Liver (tissue), 3 donors: Measurements from ENCODE around the gene S100A12.
"Not testable (repeated sequence)": the region's sequence is repeated elsewhere in the genome, so short reads cannot be mapped to it uniquely, and the experiment has no call there.

ENCODE experiments used
- EGR1 ChIP-seq, 2 donors: IDR thresholded peaks; 2 replicates each; pipeline ENCODE4 v1.6.1; 2016 to 2018; ENCODE audit warnings: antibody characterized with exemption in 2 of 2, low read depth in 2 of 2
- RAD21 ChIP-seq, 2 donors: IDR thresholded peaks; 2 replicates each; pipeline ENCODE4 v1.6.1; 2016; ENCODE audit warnings: antibody characterized with exemption in 2 of 2, mild to moderate bottlenecking in 2 of 2
- TAF1 ChIP-seq: conservative IDR thresholded peaks from 2 replicates; pipeline ENCODE4 v1.6.1; 2016; ENCODE audit warnings: antibody characterized with exemption, mild to moderate bottlenecking
- YY1 ChIP-seq: IDR thresholded peaks from 2 replicates; pipeline ENCODE4 v1.6.1; 2016; ENCODE audit warnings: antibody characterized with exemption, mild to moderate bottlenecking
- TF ChIP-seq, protein P1 (sequence below): fragments of 150-350 bp; IDR thresholded peaks from 2 replicates; pipeline ENCODE4 v1.5.1; 2017; ENCODE audit warnings: improper control_type of control experiment, low read depth, low read length; ENCODE audit not compliant: missing input control
- TF ChIP-seq, protein P2 (sequence below): IDR thresholded peaks from 2 replicates; pipeline ENCODE4 v1.6.1; 2016; ENCODE audit warnings: antibody characterized with exemption, mild to moderate bottlenecking
- TF ChIP-seq, protein P3 (sequence below): IDR thresholded peaks from 2 replicates; pipeline ENCODE4 v1.6.1; 2016; ENCODE audit warnings: antibody characterized with exemption
- donor health status: healthy.
- donor health status: healthy.

DNA sequence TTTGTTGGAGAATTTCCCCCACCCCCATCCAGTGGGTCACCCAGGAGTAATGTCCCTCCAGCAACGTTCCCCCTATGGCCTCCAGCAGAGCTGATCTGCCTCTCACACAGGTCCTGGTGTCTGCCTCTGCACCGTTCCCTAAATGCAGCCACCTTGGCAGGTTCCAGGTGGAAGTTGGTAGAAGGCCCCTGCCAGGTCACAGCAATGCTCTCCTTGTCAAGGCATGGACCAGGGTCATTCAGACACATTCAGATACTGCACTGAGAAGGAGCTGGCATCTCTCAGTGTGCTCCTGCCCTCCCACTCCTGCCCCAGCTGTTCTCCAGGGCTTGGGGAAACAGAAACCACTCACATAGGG lies 44.0 kb upstream of the S100A12 start:
- not testable (repeated sequence) for TF ChIP-seq TAF1; YY1; EGR1 (IDR thresholded peaks at IDR 0.05; ENCODE audit: low read depth in 2 of 2); RAD21 (IDR thresholded peaks at IDR 0.05)
- TF ChIP-seq, protein P1, sequence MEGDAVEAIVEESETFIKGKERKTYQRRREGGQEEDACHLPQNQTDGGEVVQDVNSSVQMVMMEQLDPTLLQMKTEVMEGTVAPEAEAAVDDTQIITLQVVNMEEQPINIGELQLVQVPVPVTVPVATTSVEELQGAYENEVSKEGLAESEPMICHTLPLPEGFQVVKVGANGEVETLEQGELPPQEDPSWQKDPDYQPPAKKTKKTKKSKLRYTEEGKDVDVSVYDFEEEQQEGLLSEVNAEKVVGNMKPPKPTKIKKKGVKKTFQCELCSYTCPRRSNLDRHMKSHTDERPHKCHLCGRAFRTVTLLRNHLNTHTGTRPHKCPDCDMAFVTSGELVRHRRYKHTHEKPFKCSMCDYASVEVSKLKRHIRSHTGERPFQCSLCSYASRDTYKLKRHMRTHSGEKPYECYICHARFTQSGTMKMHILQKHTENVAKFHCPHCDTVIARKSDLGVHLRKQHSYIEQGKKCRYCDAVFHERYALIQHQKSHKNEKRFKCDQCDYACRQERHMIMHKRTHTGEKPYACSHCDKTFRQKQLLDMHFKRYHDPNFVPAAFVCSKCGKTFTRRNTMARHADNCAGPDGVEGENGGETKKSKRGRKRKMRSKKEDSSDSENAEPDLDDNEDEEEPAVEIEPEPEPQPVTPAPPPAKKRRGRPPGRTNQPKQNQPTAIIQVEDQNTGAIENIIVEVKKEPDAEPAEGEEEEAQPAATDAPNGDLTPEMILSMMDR, result not testable (repeated sequence)
- TF ChIP-seq, protein P2, sequence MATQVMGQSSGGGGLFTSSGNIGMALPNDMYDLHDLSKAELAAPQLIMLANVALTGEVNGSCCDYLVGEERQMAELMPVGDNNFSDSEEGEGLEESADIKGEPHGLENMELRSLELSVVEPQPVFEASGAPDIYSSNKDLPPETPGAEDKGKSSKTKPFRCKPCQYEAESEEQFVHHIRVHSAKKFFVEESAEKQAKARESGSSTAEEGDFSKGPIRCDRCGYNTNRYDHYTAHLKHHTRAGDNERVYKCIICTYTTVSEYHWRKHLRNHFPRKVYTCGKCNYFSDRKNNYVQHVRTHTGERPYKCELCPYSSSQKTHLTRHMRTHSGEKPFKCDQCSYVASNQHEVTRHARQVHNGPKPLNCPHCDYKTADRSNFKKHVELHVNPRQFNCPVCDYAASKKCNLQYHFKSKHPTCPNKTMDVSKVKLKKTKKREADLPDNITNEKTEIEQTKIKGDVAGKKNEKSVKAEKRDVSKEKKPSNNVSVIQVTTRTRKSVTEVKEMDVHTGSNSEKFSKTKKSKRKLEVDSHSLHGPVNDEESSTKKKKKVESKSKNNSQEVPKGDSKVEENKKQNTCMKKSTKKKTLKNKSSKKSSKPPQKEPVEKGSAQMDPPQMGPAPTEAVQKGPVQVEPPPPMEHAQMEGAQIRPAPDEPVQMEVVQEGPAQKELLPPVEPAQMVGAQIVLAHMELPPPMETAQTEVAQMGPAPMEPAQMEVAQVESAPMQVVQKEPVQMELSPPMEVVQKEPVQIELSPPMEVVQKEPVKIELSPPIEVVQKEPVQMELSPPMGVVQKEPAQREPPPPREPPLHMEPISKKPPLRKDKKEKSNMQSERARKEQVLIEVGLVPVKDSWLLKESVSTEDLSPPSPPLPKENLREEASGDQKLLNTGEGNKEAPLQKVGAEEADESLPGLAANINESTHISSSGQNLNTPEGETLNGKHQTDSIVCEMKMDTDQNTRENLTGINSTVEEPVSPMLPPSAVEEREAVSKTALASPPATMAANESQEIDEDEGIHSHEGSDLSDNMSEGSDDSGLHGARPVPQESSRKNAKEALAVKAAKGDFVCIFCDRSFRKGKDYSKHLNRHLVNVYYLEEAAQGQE, result not testable (repeated sequence)
- TF ChIP-seq, protein P3, sequence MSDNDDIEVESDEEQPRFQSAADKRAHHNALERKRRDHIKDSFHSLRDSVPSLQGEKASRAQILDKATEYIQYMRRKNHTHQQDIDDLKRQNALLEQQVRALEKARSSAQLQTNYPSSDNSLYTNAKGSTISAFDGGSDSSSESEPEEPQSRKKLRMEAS, result not testable (repeated sequence)
